Loucy (cell line): ENCODE results near the gene MYL7.

Experiments used
- H2AFZ ChIP-seq: fragments of 200-600 bp; sonication (generic); 2 replicates; pipeline ENCODE4 v1.6.0; 2016; ENCODE audit warnings: antibody characterized with exemption, mild to moderate bottlenecking, low read length, moderate library complexity
- H3F3A ChIP-seq: fragments of 200-600 bp; 2 replicates; pipeline ENCODE4 v1.6.0; 2016; ENCODE audit warnings: antibody characterized with exemption, low read depth, mild to moderate bottlenecking
- H3K27me3 ChIP-seq: fragments of 200-600 bp; sonication (generic); 2 replicates; pipeline ENCODE4 v1.6.1; 2014; ENCODE audit warnings: low read length, mild to moderate bottlenecking; ENCODE audit not compliant: insufficient read depth, poor library complexity, severe bottlenecking
- H3K36me3 ChIP-seq: fragments of 200-600 bp; sonication (generic); 2 replicates; pipeline ENCODE4 v1.6.1; 2016; ENCODE audit warnings: low read length; ENCODE audit not compliant: insufficient read depth
- H3K4me1 ChIP-seq: fragments of 200-600 bp; sonication (generic); 2 replicates; pipeline ENCODE4 v1.5.1; 2014; ENCODE audit warnings: low read length, mild to moderate bottlenecking; ENCODE audit not compliant: insufficient read depth, poor library complexity, severe bottlenecking
- H3K4me2 ChIP-seq: fragments of 200-600 bp; sonication (generic); 2 replicates; pipeline ENCODE4 v1.6.0; 2014; ENCODE audit warnings: antibody characterized with exemption, low read length, low read depth, mild to moderate bottlenecking; ENCODE audit not compliant: poor library complexity, severe bottlenecking
- H3K4me3 ChIP-seq: fragments of 200-600 bp; sonication (generic); 2 replicates; pipeline ENCODE4 v1.5.1; 2014; ENCODE audit warnings: low read length, mild to moderate bottlenecking, mixed read lengths; ENCODE audit not compliant: poor library complexity, severe bottlenecking
- H3K79me2 ChIP-seq: fragments of 200-600 bp; sonication (generic); 2 replicates; pipeline ENCODE4 v1.6.1; 2014; ENCODE audit warnings: low read length; ENCODE audit not compliant: insufficient read depth
- H3K9ac ChIP-seq: fragments of 200-600 bp; sonication (generic); 2 replicates; pipeline ENCODE4 v1.6.0; 2014; ENCODE audit warnings: mild to moderate bottlenecking, low read depth, low read length, moderate library complexity; ENCODE audit not compliant: poor library complexity, severe bottlenecking
- H3K9me2 ChIP-seq: fragments of 200-600 bp; sonication (generic); replicated peaks from 2 replicates; pipeline ENCODE4 v1.6.1; 2016; ENCODE audit warnings: low read depth, low read length, mixed read lengths
- H3K9me3 ChIP-seq: fragments of 200-600 bp; sonication (generic); 2 replicates; pipeline ENCODE4 v1.6.1; 2014; ENCODE audit warnings: mild to moderate bottlenecking, antibody characterized with exemption, low read length, low read depth; ENCODE audit not compliant: insufficient read depth
- H4K20me1 ChIP-seq: fragments of 200-600 bp; sonication (generic); 2 replicates; pipeline ENCODE4 v1.6.0; 2014; ENCODE audit warnings: antibody characterized with exemption, low read length, mild to moderate bottlenecking; ENCODE audit not compliant: insufficient read depth, poor library complexity, severe bottlenecking
- CTCF ChIP-seq: fragments of 200-600 bp; sonication (generic); conservative IDR thresholded peaks from 2 replicates; pipeline ENCODE4 v1.5.1; 2014; ENCODE audit warnings: mild to moderate bottlenecking, antibody characterized with exemption, low read length
- EZH2phosphoT487 ChIP-seq: fragments of 200-600 bp; IDR thresholded peaks from 2 replicates; pipeline ENCODE4 v1.6.1; 2018; ENCODE audit warnings: antibody characterized with exemption, mild to moderate bottlenecking, moderate library complexity, borderline replicate concordance

Gene MYL7

GRCh38 chr7:44094365-44094764 lies 46.8 kb downstream of the MYL7 start:
- no peaks in the 10 kb centered on the region for H3K9me2 ChIP-seq
- no peak overlapping the region for H3K9ac ChIP-seq
- H3K4me1 ChIP-seq: peaks cover 56% of the 10 kb centered on the region
- no peak overlapping the region for H3K4me3 ChIP-seq
- no peaks in the 10 kb centered on the region for H3K36me3 ChIP-seq
- no peaks in the 10 kb centered on the region for H4K20me1 ChIP-seq
- no peak overlapping the region for H3K4me2 ChIP-seq
- H3K79me2 ChIP-seq: no peaks in the 10 kb centered on the region
- peaks cover 9% of the 10 kb centered on the region for H3F3A ChIP-seq
- no peaks in the 10 kb centered on the region for H3K27me3 ChIP-seq
- TF ChIP-seq CTCF (no peak), EZH2phosphoT487 (no peak)
- H3K9me3 ChIP-seq: no peaks in the 10 kb centered on the region
- H2AFZ ChIP-seq: no peak overlapping the region

GRCh38 chr7:44093102-44093641 lies 48.0 kb downstream of the MYL7 start:
- H3K4me2 ChIP-seq: no peak overlapping the region
- H3K79me2 ChIP-seq: no peaks in the 10 kb centered on the region
- peaks cover 56% of the 10 kb centered on the region for H3K4me1 ChIP-seq
- no peak overlapping the region for H2AFZ ChIP-seq
- H3K27me3 ChIP-seq: no peaks in the 10 kb centered on the region
- H3K36me3 ChIP-seq: no peaks in the 10 kb centered on the region
- no peaks in the 10 kb centered on the region for H3K9me3 ChIP-seq
- H3K4me3 ChIP-seq: no peak overlapping the region
- H3K9me2 ChIP-seq: no peaks in the 10 kb centered on the region
- no peak overlapping the region for H3K9ac ChIP-seq
- H3F3A ChIP-seq: peaks cover 7% of the 10 kb centered on the region
- no peaks in the 10 kb centered on the region for H4K20me1 ChIP-seq
- TF ChIP-seq EZH2phosphoT487 (no peak), CTCF (no peak)
